NB4 (cell line): ENCODE results near the gene TRAPPC8.

Source experiments
- POLR2A ChIP-seq: IDR thresholded peaks from 2 replicates; pipeline ENCODE4 v1.6.1; 2011; ENCODE audit warnings: mild to moderate bottlenecking; ENCODE audit not compliant: insufficient read length; ENCODE audit errors: extremely low read depth
- TF ChIP-seq, protein P1 (sequence below): IDR thresholded peaks from one replicate; pipeline ENCODE4 v1.5.1; 2012; ENCODE audit warnings: low read depth, low read length

DNA sequence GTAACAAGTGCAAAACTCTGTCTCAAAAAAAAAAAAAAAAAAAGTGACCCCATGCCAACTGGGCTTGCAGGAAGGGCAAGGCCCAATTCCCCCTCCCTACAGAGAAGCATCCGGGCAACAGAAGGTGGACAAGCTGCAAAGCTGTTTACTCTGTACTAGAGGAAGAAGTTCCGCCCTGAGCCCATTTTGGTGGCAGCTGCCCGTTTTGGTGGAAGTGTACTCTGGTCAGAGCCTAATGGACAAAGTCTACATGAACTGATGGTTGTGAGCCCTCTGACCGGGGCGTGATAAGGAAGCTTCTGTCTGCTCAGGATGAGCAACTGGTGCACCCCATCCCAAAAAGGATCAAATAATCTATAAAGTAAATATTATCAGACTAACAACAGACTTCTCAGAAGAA lies 65.0 kb downstream of the TRAPPC8 start:
- TF ChIP-seq, protein P1, sequence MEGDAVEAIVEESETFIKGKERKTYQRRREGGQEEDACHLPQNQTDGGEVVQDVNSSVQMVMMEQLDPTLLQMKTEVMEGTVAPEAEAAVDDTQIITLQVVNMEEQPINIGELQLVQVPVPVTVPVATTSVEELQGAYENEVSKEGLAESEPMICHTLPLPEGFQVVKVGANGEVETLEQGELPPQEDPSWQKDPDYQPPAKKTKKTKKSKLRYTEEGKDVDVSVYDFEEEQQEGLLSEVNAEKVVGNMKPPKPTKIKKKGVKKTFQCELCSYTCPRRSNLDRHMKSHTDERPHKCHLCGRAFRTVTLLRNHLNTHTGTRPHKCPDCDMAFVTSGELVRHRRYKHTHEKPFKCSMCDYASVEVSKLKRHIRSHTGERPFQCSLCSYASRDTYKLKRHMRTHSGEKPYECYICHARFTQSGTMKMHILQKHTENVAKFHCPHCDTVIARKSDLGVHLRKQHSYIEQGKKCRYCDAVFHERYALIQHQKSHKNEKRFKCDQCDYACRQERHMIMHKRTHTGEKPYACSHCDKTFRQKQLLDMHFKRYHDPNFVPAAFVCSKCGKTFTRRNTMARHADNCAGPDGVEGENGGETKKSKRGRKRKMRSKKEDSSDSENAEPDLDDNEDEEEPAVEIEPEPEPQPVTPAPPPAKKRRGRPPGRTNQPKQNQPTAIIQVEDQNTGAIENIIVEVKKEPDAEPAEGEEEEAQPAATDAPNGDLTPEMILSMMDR, result no peak
- no peak for TF ChIP-seq POLR2A
